RWPE1 (cell line): ENCODE measurements around the gene GASK1A.
A peak's percentile ranks its signal among the peaks of the same experiment; 100 is the strongest.

ENCODE experiments used
- CTCF ChIA-PET: fragments of 350-600 bp; sonication (Branson Sonifier 250); formaldehyde crosslinking; extraction: SDS; loops from one replicate; lab custom pipeline; 2021; lab: Yijun Ruan, JAX
- POLR2A ChIA-PET: fragments of 400-600 bp; formaldehyde crosslinking; extraction: SDS; loops from one replicate; lab custom pipeline; 2020; ENCODE audit warnings: antibody characterized with exemption; ENCODE audit not compliant: low non-redundant PET; lab: Yijun Ruan, JAX
- DNase-seq: peaks from one replicate; pipeline ENCODE4 v3.0.0; 2012; ENCODE audit warnings: low spot score
- H3K27ac ChIP-seq: fragments of 450-650 bp; 2 replicates; pipeline ENCODE4 v1.5.1; 2017
- TF ChIP-seq, protein P1 (sequence below): fragments of 450-650 bp; conservative IDR thresholded peaks from 2 replicates; pipeline ENCODE4 v1.5.1; 2017; ENCODE audit warnings: low read depth, mild to moderate bottlenecking

Gene GASK1A

DNA sequence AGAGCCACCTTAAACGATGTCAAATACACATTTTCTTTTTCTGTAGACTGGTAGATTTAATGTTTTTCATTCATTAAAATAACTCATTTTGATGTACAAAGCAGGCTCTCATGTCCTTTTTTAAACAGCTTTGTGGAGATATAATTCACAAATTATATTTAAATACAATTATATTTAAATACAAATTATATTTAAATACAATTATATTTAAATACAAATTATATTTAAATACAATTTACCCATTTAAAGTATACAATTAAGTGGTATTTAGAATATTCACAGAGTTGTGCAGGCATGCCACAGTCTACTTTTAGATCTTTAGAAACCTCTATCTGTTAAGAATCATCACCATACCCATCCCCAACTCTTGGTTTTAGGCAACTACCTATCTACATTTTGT, 36.4 kb upstream of the GASK1A start:
- DNase-seq = no peak
- H3K27ac ChIP-seq = no peak overlapping the region
- TF ChIP-seq, protein P1, sequence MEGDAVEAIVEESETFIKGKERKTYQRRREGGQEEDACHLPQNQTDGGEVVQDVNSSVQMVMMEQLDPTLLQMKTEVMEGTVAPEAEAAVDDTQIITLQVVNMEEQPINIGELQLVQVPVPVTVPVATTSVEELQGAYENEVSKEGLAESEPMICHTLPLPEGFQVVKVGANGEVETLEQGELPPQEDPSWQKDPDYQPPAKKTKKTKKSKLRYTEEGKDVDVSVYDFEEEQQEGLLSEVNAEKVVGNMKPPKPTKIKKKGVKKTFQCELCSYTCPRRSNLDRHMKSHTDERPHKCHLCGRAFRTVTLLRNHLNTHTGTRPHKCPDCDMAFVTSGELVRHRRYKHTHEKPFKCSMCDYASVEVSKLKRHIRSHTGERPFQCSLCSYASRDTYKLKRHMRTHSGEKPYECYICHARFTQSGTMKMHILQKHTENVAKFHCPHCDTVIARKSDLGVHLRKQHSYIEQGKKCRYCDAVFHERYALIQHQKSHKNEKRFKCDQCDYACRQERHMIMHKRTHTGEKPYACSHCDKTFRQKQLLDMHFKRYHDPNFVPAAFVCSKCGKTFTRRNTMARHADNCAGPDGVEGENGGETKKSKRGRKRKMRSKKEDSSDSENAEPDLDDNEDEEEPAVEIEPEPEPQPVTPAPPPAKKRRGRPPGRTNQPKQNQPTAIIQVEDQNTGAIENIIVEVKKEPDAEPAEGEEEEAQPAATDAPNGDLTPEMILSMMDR = no peak
- ChIA-PET POLR2A (no interaction called here), CTCF (interaction anchor here (0.5 to 0.6 kb wide), 2 partner anchors 112 to 1454 kb away, joined by 3 to 6 read pairs; no protein-coding TSS in a partner anchor)

DNA sequence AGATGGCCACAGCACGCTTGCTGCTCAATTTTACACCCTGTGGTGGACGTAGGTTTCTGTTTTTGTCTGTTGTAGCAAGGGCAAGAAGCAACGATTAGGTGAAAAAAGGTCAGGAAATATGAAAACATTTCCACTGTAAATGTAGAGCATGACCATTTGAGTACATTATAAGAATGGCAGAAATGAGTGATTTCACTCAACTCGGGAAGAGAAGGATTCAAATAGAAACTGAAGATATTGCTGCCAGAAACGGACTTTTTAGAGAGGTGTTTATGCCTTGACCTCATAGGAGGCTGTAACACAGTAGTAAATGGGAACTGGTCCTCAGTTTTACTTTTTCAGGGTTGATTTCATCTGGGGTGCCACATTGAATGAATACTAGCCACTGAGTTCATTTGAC, 33.1 kb upstream of the GASK1A start:
- POLR2A ChIA-PET = no interaction called here
- TF ChIP-seq, protein P1 = no peak
- H3K27ac ChIP-seq = no peak overlapping the region
- no peak for DNase-seq
- CTCF ChIA-PET = no interaction called here

DNA sequence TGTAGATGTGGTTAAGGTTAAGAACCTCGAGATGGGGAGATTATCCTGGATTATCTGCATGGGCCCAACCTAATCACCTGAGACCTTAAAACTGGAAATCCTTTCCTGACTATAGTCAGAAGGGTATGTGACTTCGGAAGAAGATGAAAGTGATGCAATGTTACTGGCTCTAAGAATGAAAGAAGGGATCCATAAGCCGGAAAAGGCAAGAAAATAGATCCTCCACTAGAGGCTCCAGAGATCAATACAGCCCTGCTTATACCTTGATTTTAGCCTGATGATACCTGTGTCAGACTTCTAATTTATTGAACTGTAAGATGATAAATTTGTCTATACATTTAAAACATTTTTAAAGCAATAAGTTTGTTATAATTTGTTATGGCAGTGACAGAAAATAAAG, 21.5 kb upstream of the GASK1A start:
- no peak for DNase-seq
- ChIA-PET POLR2A (no interaction called here), CTCF (no interaction called here)
- H3K27ac ChIP-seq = no peak overlapping the region
- TF ChIP-seq, protein P1 = 0 out of 2 replicates have a peak, but pooled peaks have one; percentile 14

DNA sequence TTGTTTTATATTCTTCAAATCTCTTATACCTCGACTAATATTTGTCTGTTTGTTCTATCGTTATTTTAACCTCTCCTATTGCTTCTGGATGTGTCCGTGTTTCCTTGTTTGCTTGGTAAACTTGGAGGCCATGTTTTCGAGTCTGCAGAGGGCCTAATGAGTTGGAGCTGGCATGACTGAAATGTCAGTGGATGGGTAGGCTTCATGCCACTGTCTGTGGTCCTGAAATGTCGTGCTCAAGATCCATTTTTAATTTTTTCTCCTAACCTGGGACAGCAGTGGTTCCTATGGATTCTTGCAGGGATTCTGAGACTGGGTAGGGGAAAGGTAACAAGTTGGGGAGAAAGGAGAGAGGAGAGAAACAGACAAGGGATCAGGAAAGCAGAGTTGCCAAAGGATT, 18.8 kb upstream of the GASK1A start:
- TF ChIP-seq, protein P1 = no peak
- ChIA-PET POLR2A (no interaction called here), CTCF (no interaction called here)
- no peak for DNase-seq
- H3K27ac ChIP-seq = no peak overlapping the region

DNA sequence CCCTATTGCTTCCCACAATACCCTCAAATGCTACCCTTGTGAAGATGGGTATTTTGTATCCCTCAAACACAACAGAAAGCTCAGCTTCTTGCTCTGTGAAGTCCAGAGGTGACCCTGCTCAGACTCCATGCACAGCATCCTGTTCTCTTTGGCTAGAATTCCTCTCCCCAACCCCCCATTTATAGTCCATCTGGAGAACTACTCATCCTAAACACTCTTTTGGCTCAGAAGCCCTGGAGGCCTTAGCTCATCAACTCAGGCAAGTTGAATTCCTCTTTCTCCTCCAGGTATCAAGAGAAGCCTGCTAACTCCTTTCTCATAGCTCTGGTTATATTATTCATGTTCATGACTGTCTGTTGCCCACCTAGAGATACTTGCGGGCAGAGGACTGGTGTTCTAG, 18.3 kb upstream of the GASK1A start:
- CTCF ChIA-PET = no interaction called here
- no peak for DNase-seq
- POLR2A ChIA-PET = no interaction called here
- no peak overlapping the region for H3K27ac ChIP-seq
- TF ChIP-seq, protein P1 = no peak

DNA sequence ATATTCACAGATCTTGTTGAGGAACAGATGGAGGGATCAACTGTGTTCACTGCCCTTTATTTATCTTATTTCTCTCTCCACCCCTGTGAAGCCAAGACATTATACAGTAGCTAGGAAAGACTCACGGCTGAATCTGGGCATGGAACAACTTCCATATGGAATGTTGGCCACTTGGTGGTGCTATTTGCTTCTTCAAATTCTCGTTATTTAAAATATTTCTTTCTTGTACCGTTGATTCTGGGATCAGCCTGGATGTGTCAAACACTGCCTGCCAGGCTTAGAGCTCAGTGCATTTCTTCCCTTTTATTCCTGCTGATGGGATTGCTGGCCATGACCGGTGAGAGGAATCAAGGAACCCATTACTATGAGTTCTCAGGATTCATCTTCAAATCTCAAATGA, 17.5 kb upstream of the GASK1A start:
- peak; percentile 20 for DNase-seq
- ChIA-PET CTCF (interaction anchor here (0.5 kb wide), 1 partner anchor 1275 kb away, joined by 3 read pairs; no protein-coding TSS in a partner anchor), POLR2A (no interaction called here)

More for the DNA sequence above, 17.5 kb upstream of the GASK1A start:
- TF ChIP-seq, protein P1 = peak; percentile 66
- no peak overlapping the region for H3K27ac ChIP-seq
